HepG2 (cell line): Measurements from ENCODE around the gene IRF7. TPM values are rescaled to one million over a fixed set of nuclear protein-coding genes. Genes with fewer than 3 reads are reported as not detected.

Source experiments
- ATAC-seq: fragments of 200-7000 bp; cut with Tn5 transposase; 3 replicates; pipeline ENCODE4 v1.9.1; 2020; ENCODE audit warnings: mild to moderate bottlenecking, moderate library complexity
- BruUV-seq: library from RNA; stranded (reverse); fragments of 400-500 nt; replicated peaks from 2 replicates; lab custom pipeline; 2021; lab: Mats Ljungman, UMichigan
- CTCF ChIA-PET: fragments of 300-600 bp; formaldehyde crosslinking; extraction: SDS; loops from one replicate; lab custom pipeline; 2021; ENCODE audit warnings: low total read pairs, inconsistent platforms, low intra/inter-chr PET ratio; lab: Yijun Ruan, JAX
- POLR2A ChIA-PET: fragments of 350-600 bp; sonication (Branson Sonifier 250); formaldehyde crosslinking; loops from one replicate; lab custom pipeline; 2020; ENCODE audit warnings: antibody characterized with exemption, inconsistent platforms; lab: Yijun Ruan, JAX
- DNase-seq: peaks from one replicate; pipeline ENCODE4 v3.0.0-alpha.2; 2015; ENCODE audit warnings: low spot score
- FAIRE-seq: peaks from 3 replicates; lab custom pipeline; 2011; peaks lifted over from hg19 to GRCh38; lab: Jason Lieb, UNC
- H2AFZ ChIP-seq: one replicate; pipeline ENCODE4 v1.6.1; 2011; ENCODE audit warnings: low read length, inconsistent platforms
- H3K27ac ChIP-seq: fragments of 300-600 bp; 3 replicates; pipeline ENCODE4 v1.8.0; 2011; ENCODE audit warnings: mixed run types, mild to moderate bottlenecking, mixed read lengths, low read length, inconsistent platforms; ENCODE audit not compliant: insufficient read depth; ENCODE audit errors: extremely low read length
- H3K27me3 ChIP-seq, 2 experiments: fragments of 200-600 bp in 1 of 2; 2 replicates in 1 of 2; 3 replicates in 1 of 2; pipeline versions ENCODE4 v1.6.0 to v1.8.0; 2011; ENCODE audit warnings: low read length in 2 of 2, mild to moderate bottlenecking in 2 of 2, moderate library complexity in 2 of 2, inconsistent platforms in 1 of 2; ENCODE audit not compliant: insufficient read depth in 2 of 2, control insufficient read depth in 1 of 2
- H3K36me3 ChIP-seq, 2 experiments: fragments of 200-600 bp in 1 of 2; replicated peaks in 1 of 2; 2 replicates in 1 of 2; 3 replicates in 1 of 2; pipeline versions ENCODE4 v1.5.1 to v1.8.0; 2011; ENCODE audit warnings: low read length in 2 of 2, inconsistent platforms in 1 of 2; ENCODE audit not compliant: insufficient read depth in 2 of 2, control insufficient read depth in 1 of 2
- H3K4me1 ChIP-seq: 2 replicates; pipeline ENCODE4 v1.5.1; 2012; ENCODE audit warnings: low read length, inconsistent platforms; ENCODE audit not compliant: insufficient read depth
- H3K4me2 ChIP-seq: 2 replicates; pipeline ENCODE4 v1.6.0; 2011; ENCODE audit warnings: low read depth, low read length, inconsistent platforms
- H3K4me3 ChIP-seq, 3 experiments: fragments of 200-600 bp in 1 of 3; sonication (generic), shearing (Covaris generic) in 1 of 3; replicated peaks in 1 of 3; 2 replicates each; pipeline ENCODE4 v1.5.1; 2011 to 2016; ENCODE audit warnings: low read length in 3 of 3, inconsistent platforms in 2 of 3, low read depth in 2 of 3, mild to moderate bottlenecking in 2 of 3, control low read depth in 1 of 3, mixed read lengths in 1 of 3; ENCODE audit not compliant: insufficient read depth in 1 of 3
- H3K79me2 ChIP-seq: one replicate; pipeline ENCODE4 v1.6.1; 2011; ENCODE audit warnings: low read length, inconsistent platforms; ENCODE audit not compliant: insufficient read depth
- H3K9ac ChIP-seq: 2 replicates; pipeline ENCODE4 v1.6.0; 2011; ENCODE audit warnings: mild to moderate bottlenecking, low read depth, low read length, inconsistent platforms; ENCODE audit not compliant: insufficient read depth
- H3K9me3 ChIP-seq: 2 replicates; pipeline ENCODE4 v1.5.1; 2012; ENCODE audit warnings: mild to moderate bottlenecking, low read length
- H4K20me1 ChIP-seq: 2 replicates; pipeline ENCODE4 v1.6.0; 2011; ENCODE audit warnings: inconsistent platforms, mild to moderate bottlenecking, low read length, moderate library complexity; ENCODE audit not compliant: insufficient read depth
- CSRNP2 ChIP-seq: sonication (generic); formaldehyde crosslinking; conservative IDR thresholded peaks from 2 replicates; pipeline ENCODE4 v1.8.0; 2022; ENCODE audit warnings: low read depth, missing genetic modification reagents
- FOXO1 ChIP-seq: sonication (generic); formaldehyde crosslinking; IDR thresholded peaks from 2 replicates; pipeline ENCODE4 v1.4.0; 2020; ENCODE audit warnings: missing genetic modification reagents
- LBX2 ChIP-seq: sonication (generic); formaldehyde crosslinking; IDR thresholded peaks from 2 replicates; pipeline ENCODE4 v1.5.0; 2020; ENCODE audit warnings: missing genetic modification reagents, mild to moderate bottlenecking, borderline replicate concordance
- SKIL ChIP-seq: sonication (generic); formaldehyde crosslinking; IDR thresholded peaks from 2 replicates; pipeline ENCODE4 v1.8.0; 2022; ENCODE audit warnings: missing genetic modification reagents, mild to moderate bottlenecking, moderate library complexity, borderline replicate concordance
- SMARCE1 ChIP-seq: fragments of 450-650 bp; IDR thresholded peaks from 2 replicates; pipeline ENCODE4 v1.6.1; 2017; ENCODE audit warnings: borderline replicate concordance
- TCF12 ChIP-seq, 2 experiments: fragments of 450-650 bp in 1 of 2; sonication (generic) in 1 of 2; formaldehyde crosslinking in 1 of 2; IDR thresholded peaks; 2 replicates each; pipeline versions ENCODE4 v1.6.1 to v1.8.0; 2017 to 2022; ENCODE audit warnings: antibody characterized with exemption in 1 of 2, mild to moderate bottlenecking in 1 of 2, missing genetic modification reagents in 1 of 2, moderate library complexity in 1 of 2
- ZBTB33 ChIP-seq: sonication (generic); formaldehyde crosslinking; IDR thresholded peaks from 2 replicates; pipeline ENCODE4 v1.4.0; 2020; ENCODE audit warnings: missing genetic modification reagents
- WGBS: methylation state at CpG from one replicate; pipeline ENCODE4 v1.1.6; 2017; ENCODE audit warnings: low lambda C conversion rate; 5-methylcytosine and 5-hydroxymethylcytosine counted together
- in situ Hi-C: cut with HindIII; loops from 2 replicates; pipeline ENCODE4 v1.10.0; 2017; ENCODE audit warnings: low pct_unique_long_range_greater_than_20kb; ENCODE audit not compliant: extremely low pct_ligation_motif_present
- intact Hi-C: fragments of 100-400 bp; cut with micrococcal nuclease; formaldehyde crosslinking; loops from one replicate; pipeline ENCODE4 v1.10.0; 2022; ENCODE audit not compliant: unreplicated experiment
- polyA plus RNA-seq, 8 experiments: library from polyadenylated mRNA; depleted of rRNA in 3 of 8; stranded (reverse) in 7 of 8; unstranded in 1 of 8; fragments of >200 nt; fragmentation: Illumina TruSeq in 4 of 8; extraction: Trizol in 4 of 8; gene quantifications; 2 replicates each; pipeline versions ENCODE4 v1.2.1 to v1.2.3, GENCODE V29; 2011 to 2016; ENCODE audit warnings: low read depth in 4 of 8, missing spikeins in 1 of 8, mixed read lengths in 1 of 8; ENCODE audit not compliant: insufficient read depth in 1 of 8
- total RNA-seq, 5 experiments: library from RNA; depleted of rRNA; stranded (reverse); fragments of >200 nt; fragmentation: Illumina TruSeq; extraction: Trizol; gene quantifications; 2 replicates each; pipeline ENCODE4 v1.2.3, GENCODE V29; 2016; ENCODE audit warnings: low read depth in 1 of 5

IRF7 gene
- total and polyA plus RNA-seq, 2 of the 13 experiments (the other 11 are each of a cell fraction or from before 2014, with no cell fraction given), result not detected

DNA sequence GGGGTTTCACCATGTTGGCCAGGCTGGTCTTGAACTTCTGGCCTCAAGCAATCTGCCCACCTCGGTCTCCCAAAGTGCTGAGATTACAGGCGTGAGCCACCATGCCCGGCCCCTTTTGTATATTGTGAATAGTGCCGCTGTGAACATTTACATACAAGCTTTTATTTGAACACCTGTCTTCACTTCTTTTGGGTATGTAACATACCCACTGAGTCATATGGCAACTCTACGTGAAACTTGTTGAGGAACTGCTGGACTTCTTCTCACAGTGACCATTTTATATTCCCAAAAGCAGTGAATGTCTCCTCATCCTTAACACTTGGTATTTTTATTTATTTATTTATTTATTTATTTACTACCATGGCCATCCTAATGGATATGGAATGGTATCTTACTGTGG lies 15.1 kb upstream of the IRF7 start (continued):
- TF ChIP-seq SKIL (CRISPR knock-in tag), result no peak
- TF ChIP-seq FOXO1 (CRISPR knock-in tag), result no peak
- no peak for TF ChIP-seq CSRNP2 (CRISPR knock-in tag)
- no peak for TF ChIP-seq TCF12 (IDR thresholded peaks at IDR 0.05)
- TF ChIP-seq TCF12 (CRISPR knock-in tag; IDR thresholded peaks at IDR 0.05), result no peak
- no peak for TF ChIP-seq SMARCE1
- TF ChIP-seq LBX2 (CRISPR knock-in tag), result no peak
- TF ChIP-seq, all 625 proteins: peak for 0

GRCh38 chr11:629237-629583 lies 13.5 kb upstream of the IRF7 start:
- in situ Hi-C loops (loop anchor here (10.0 kb wide), 1 partner anchor 74 kb away; no protein-coding TSS in a partner anchor), intact Hi-C loops (no loop called here)
- Histone ChIP-seq H3K4me1 (peaks cover 21% of the 10 kb centered on the region), H3K79me2 (no peaks in the 10 kb centered on the region), H4K20me1 (peaks cover 17% of the 10 kb centered on the region; the same call in 1 of the 2 replicates), H3K27me3 (no peaks in the 10 kb centered on the region), H3K9ac (no peak overlapping the region), H3K9me3 (no peaks in the 10 kb centered on the region), H3K36me3 (peaks cover 0 to 4% of the 10 kb centered on the region in 2 experiments; a peak in 3 of 5 replicates), H3K4me2 (no peak overlapping the region), H3K4me3 (no peak overlapping the region), H2AFZ (no peak overlapping the region), H3K27ac (no peak overlapping the region)
- no peak for ATAC-seq
- no TSS peak for BruUV-seq
- 90% methylated on average over 10 of the region's 10 CpGs for WGBS
- POLR2A ChIA-PET, result no interaction called here
- CTCF ChIA-PET, result no interaction called here
- DNase-seq, result no peak
- FAIRE-seq, result no peak
- TF ChIP-seq ZBTB33, result peak; percentile 86
